Measurements from ENCODE around the gene ARSB. TPM values are rescaled to one million over a fixed set of nuclear protein-coding genes. Genes with fewer than 3 reads are reported as not detected.

Gene ARSB
- total RNA-seq, 1 experiment from 2014 or later: 18.1 TPM

GRCh38 chr5:78979909-78980308, 5.2 kb downstream of the ARSB start:
- no peak for ATAC-seq
- no peaks in the 10 kb centered on the region for H3K9me3 ChIP-seq (ENCODE audit: control insufficient read depth, insufficient read depth, low read depth, low read length)
- TF ChIP-seq SIN3A (IDR thresholded peaks at IDR 0.05; ENCODE audit: borderline replicate concordance, insufficient read depth, low read depth, low read length) (no peak), POLR2AphosphoS5 (IDR thresholded peaks at IDR 0.05; ENCODE audit: low read depth, low read length) (no peak), TCF7L2 (IDR thresholded peaks at IDR 0.05; ENCODE audit: low read depth, low read length) (no peak), CTCF (IDR thresholded peaks at IDR 0.05) (no peak), REST (IDR thresholded peaks at IDR 0.05; ENCODE audit: insufficient read depth in 1 of 2, low read depth in 2 of 2, low read length in 1 of 2) (no peak)
- intact Hi-C loops (cut with micrococcal nuclease; ENCODE audit: unreplicated experiment) (no loop called here), in situ Hi-C loops (cut with HindIII; ENCODE audit: low pct_unique_long_range_greater_than_20kb, low sequenced_read_pairs) (no loop called here)
- peaks cover 16% of the 10 kb centered on the region for H3K4me1 ChIP-seq (ENCODE audit: control insufficient read depth, insufficient read depth, low read length)
- no TSS peak for BruUV-seq (replicated peaks)
- DNase-seq (ENCODE audit: low read depth, low spot score): no peak
- ChIA-PET POLR2A (no interaction called here), CTCF (no interaction called here)
- H3K27ac ChIP-seq (ENCODE audit: low read length): no peak overlapping the region; the same call in 1 of the 2 replicates
- H3K27me3 ChIP-seq (ENCODE audit: control insufficient read depth, insufficient read depth, low read length): no peaks in the 10 kb centered on the region
- no peak overlapping the region for H3K4me3 ChIP-seq (ENCODE audit: low read depth in 2 of 2, low read length in 2 of 2)
- H3K36me3 ChIP-seq (ENCODE audit: control insufficient read depth, insufficient read depth, low read length): no peaks in the 10 kb centered on the region

GRCh38 chr5:78979117-78979742, 5.9 kb downstream of the ARSB start:
- ATAC-seq (no peak), DNase-seq (ENCODE audit: low read depth, low spot score) (no peak)
- in situ Hi-C loops (cut with HindIII; ENCODE audit: low pct_unique_long_range_greater_than_20kb, low sequenced_read_pairs) (no loop called here), intact Hi-C loops (cut with micrococcal nuclease; ENCODE audit: unreplicated experiment) (no loop called here)
- ChIA-PET CTCF (interaction anchor here (0.6 kb wide), 1 partner anchor 185 kb away, joined by 3 read pairs; no protein-coding TSS in a partner anchor), POLR2A (no interaction called here)
- Histone ChIP-seq H3K27ac (ENCODE audit: low read length) (no peak overlapping the region), H3K9me3 (ENCODE audit: control insufficient read depth, insufficient read depth, low read depth, low read length) (no peaks in the 10 kb centered on the region), H3K4me1 (ENCODE audit: control insufficient read depth, insufficient read depth, low read length) (peaks cover 16% of the 10 kb centered on the region), H3K27me3 (ENCODE audit: control insufficient read depth, insufficient read depth, low read length) (no peaks in the 10 kb centered on the region), H3K4me3 (ENCODE audit: low read depth in 2 of 2, low read length in 2 of 2) (no peak overlapping the region), H3K36me3 (ENCODE audit: control insufficient read depth, insufficient read depth, low read length) (no peaks in the 10 kb centered on the region)
- BruUV-seq (replicated peaks): no TSS peak
- TF ChIP-seq SIN3A (IDR thresholded peaks at IDR 0.05; ENCODE audit: borderline replicate concordance, insufficient read depth, low read depth, low read length) (no peak), CTCF (IDR thresholded peaks at IDR 0.05) (no peak), TCF7L2 (IDR thresholded peaks at IDR 0.05; ENCODE audit: low read depth, low read length) (no peak), POLR2AphosphoS5 (IDR thresholded peaks at IDR 0.05; ENCODE audit: low read depth, low read length) (no peak), REST (IDR thresholded peaks at IDR 0.05; ENCODE audit: insufficient read depth in 1 of 2, low read depth in 2 of 2, low read length in 1 of 2) (no peak)
